CD14-positive monocyte (primary cell): ENCODE results near the gene NFKBIA. TPM values are rescaled to one million over a fixed set of nuclear protein-coding genes. Genes with fewer than 3 reads are reported as not detected.

ENCODE experiments used
- DNase-seq, 3 donors: peaks; one replicate each; pipeline ENCODE4 v3.0.0-alpha.2; 2011 to 2022
- H2AFZ ChIP-seq: 2 replicates; pipeline ENCODE4 v1.6.0; 2012; ENCODE audit warnings: mild to moderate bottlenecking, low read depth, low read length, inconsistent platforms; ENCODE audit not compliant: insufficient read depth, poor library complexity, severe bottlenecking
- H3K27ac ChIP-seq, 2 donors: 1 replicate in 1 of 2; 2 replicates in 1 of 2; pipeline ENCODE4 v1.5.1; 2012 to 2013; ENCODE audit warnings: low read length in 2 of 2, control low read depth in 1 of 2, inconsistent platforms in 1 of 2, low read depth in 1 of 2, mild to moderate bottlenecking in 1 of 2
- H3K27me3 ChIP-seq, 2 donors: one replicate each; pipeline versions ENCODE4 v1.6.0 to v1.6.1; 2011 to 2013; ENCODE audit warnings: low read length in 2 of 2; ENCODE audit not compliant: control insufficient read depth in 2 of 2, insufficient read depth in 2 of 2
- H3K36me3 ChIP-seq, 2 donors: replicated peaks in 1 of 2; 1 replicate in 1 of 2; 2 replicates in 1 of 2; pipeline versions ENCODE4 v1.5.1 to v1.6.1; 2012 to 2013; ENCODE audit warnings: low read length in 2 of 2, control low read depth in 1 of 2, inconsistent platforms in 1 of 2, mild to moderate bottlenecking in 1 of 2; ENCODE audit not compliant: insufficient read depth in 2 of 2, control insufficient read depth in 1 of 2
- H3K4me1 ChIP-seq, 2 donors: 1 replicate in 1 of 2; 2 replicates in 1 of 2; pipeline versions ENCODE4 v1.5.1 to v1.6.1; 2012 to 2013; ENCODE audit warnings: low read length in 2 of 2, control low read depth in 1 of 2, inconsistent platforms in 1 of 2, mild to moderate bottlenecking in 1 of 2, moderate library complexity in 1 of 2; ENCODE audit not compliant: insufficient read depth in 2 of 2, control insufficient read depth in 1 of 2
- H3K4me2 ChIP-seq: replicated peaks from 2 replicates; pipeline ENCODE3; 2012; ENCODE audit warnings: low read length, moderate library complexity, mild to moderate bottlenecking; ENCODE audit not compliant: poor library complexity, severe bottlenecking; ENCODE audit errors: extremely low read depth
- H3K4me3 ChIP-seq, 3 experiments: fragments of 200-600 bp in 1 of 3; sonication (generic) in 1 of 3; replicated peaks in 1 of 3; 1 replicate in 2 of 3; 2 replicates in 1 of 3; pipeline ENCODE4 v1.5.1; 2011 to 2013; ENCODE audit warnings: low read length in 3 of 3, mild to moderate bottlenecking in 3 of 3, control low read depth in 2 of 3, low read depth in 2 of 3, inconsistent platforms in 1 of 3, moderate library complexity in 1 of 3
- H3K79me2 ChIP-seq: 2 replicates; pipeline ENCODE4 v1.6.0; 2012; ENCODE audit warnings: mild to moderate bottlenecking, control low read depth, inconsistent platforms, low read length, moderate library complexity; ENCODE audit not compliant: insufficient read depth
- H3K9ac ChIP-seq: 2 replicates; pipeline ENCODE4 v1.6.0; 2017; ENCODE audit warnings: low read length, mild to moderate bottlenecking; ENCODE audit not compliant: insufficient read depth, poor library complexity, severe bottlenecking
- H3K9me3 ChIP-seq, 2 donors: replicated peaks in 1 of 2; 1 replicate in 1 of 2; 2 replicates in 1 of 2; pipeline versions ENCODE4 v1.5.1 to v1.6.1; 2012 to 2013; ENCODE audit warnings: low read length in 2 of 2, control low read depth in 1 of 2; ENCODE audit not compliant: control insufficient read depth in 1 of 2, insufficient read depth in 1 of 2
- H4K20me1 ChIP-seq: 2 replicates; pipeline ENCODE4 v1.6.0; 2012; ENCODE audit warnings: mild to moderate bottlenecking, low read length, control low read depth, moderate library complexity; ENCODE audit not compliant: insufficient read depth
- H3K27ac Mint-ChIP-seq, 7 donors: one replicate each; pipeline ENCODE4 v1.8.0; 2020; ENCODE audit warnings: mild to moderate bottlenecking in 7 of 7, mixed read lengths in 7 of 7, moderate library complexity in 6 of 7, inconsistent platforms in 2 of 7
- H3K27me3 Mint-ChIP-seq, 3 donors: one replicate each; pipeline ENCODE4 v1.8.0; 2021 to 2022; ENCODE audit warnings: low read depth in 3 of 3, mild to moderate bottlenecking in 3 of 3, mixed read lengths in 3 of 3, moderate library complexity in 3 of 3, inconsistent platforms in 1 of 3
- H3K36me3 Mint-ChIP-seq, 2 donors: one replicate each; pipeline ENCODE4 v1.8.0; 2020; ENCODE audit warnings: mixed read lengths in 2 of 2, inconsistent platforms in 1 of 2, mild to moderate bottlenecking in 1 of 2
- H3K4me1 Mint-ChIP-seq: one replicate; pipeline ENCODE4 v1.8.0; 2020; ENCODE audit warnings: mild to moderate bottlenecking, mixed read lengths
- H3K4me3 Mint-ChIP-seq, 2 donors: one replicate each; pipeline ENCODE4 v1.8.0; 2020; ENCODE audit warnings: mild to moderate bottlenecking in 2 of 2, mixed read lengths in 2 of 2, moderate library complexity in 1 of 2
- H3K9me3 Mint-ChIP-seq, 7 donors: one replicate each; pipeline ENCODE4 v1.8.0; 2020 to 2022; ENCODE audit warnings: mixed read lengths in 7 of 7, mild to moderate bottlenecking in 6 of 7, moderate library complexity in 6 of 7, inconsistent platforms in 2 of 7
- WGBS: methylation state at CpG from one replicate; pipeline ENCODE4 v1.1.5; 2013; ENCODE audit warnings: missing lambda C conversion rate; ENCODE audit not compliant: insufficient coverage; 5-methylcytosine and 5-hydroxymethylcytosine counted together
- intact Hi-C, 2 donors: fragments of 100-400 bp; cut with micrococcal nuclease; formaldehyde crosslinking; loops; one replicate each; pipeline versions ENCODE4 v1.15.0 to v1.15.1; 2023
- polyA plus RNA-seq, 3 donors: library from polyadenylated mRNA; depleted of rRNA in 1 of 3; unstranded in 2 of 3; stranded (reverse) in 1 of 3; fragments of 300-500 nt in 2 of 3; fragments of >200 nt in 1 of 3; fragmentation: Illumina TruSeq in 2 of 3; gene quantifications; 1 replicate in 2 of 3; 2 replicates in 1 of 3; pipeline ENCODE4 v1.2.3, GENCODE V29; 2012 to 2021
- TF ChIP-seq, protein P1 (sequence below): fragments of 200-600 bp; IDR thresholded peaks from one replicate; pipeline ENCODE4 v1.8.0; 2022; ENCODE audit warnings: antibody characterized with exemption, mild to moderate bottlenecking

The NFKBIA gene
- polyA plus RNA-seq, 3 donors: 868 to 4,739 (median 935) TPM

- Histone ChIP-seq H4K20me1 (no peaks in the 10 kb centered on the region), H2AFZ (no peak overlapping the region), H3K9me3 (peaks cover 0 to 5% of the 10 kb centered on the region in 2 donors), H3K36me3 (no peaks in the 10 kb centered on the region), H3K4me1 (no peaks in the 10 kb centered on the region), H3K9ac (no peak overlapping the region), H3K4me2 (no peak overlapping the region), H3K27ac (no peak overlapping the region), H3K27me3 (no peaks in the 10 kb centered on the region), H3K79me2 (no peaks in the 10 kb centered on the region), H3K4me3 (no peak overlapping the region)
- WGBS: 100% methylated on average over 2 of the region's 7 CpGs
- DNase-seq: no peak
- Mint-ChIP-seq H3K4me1 (peaks cover 14% of the 10 kb centered on the region), H3K4me3 (no peak overlapping the region), H3K27ac (no peak overlapping the region), H3K9me3 (peaks cover 0 to 5% (median 0%) of the 10 kb centered on the region in 7 donors), H3K27me3 (peaks cover 0 to 6% (median 1%) of the 10 kb centered on the region in 3 donors), H3K36me3 (no peaks in the 10 kb centered on the region)
- TF ChIP-seq, protein P1, sequence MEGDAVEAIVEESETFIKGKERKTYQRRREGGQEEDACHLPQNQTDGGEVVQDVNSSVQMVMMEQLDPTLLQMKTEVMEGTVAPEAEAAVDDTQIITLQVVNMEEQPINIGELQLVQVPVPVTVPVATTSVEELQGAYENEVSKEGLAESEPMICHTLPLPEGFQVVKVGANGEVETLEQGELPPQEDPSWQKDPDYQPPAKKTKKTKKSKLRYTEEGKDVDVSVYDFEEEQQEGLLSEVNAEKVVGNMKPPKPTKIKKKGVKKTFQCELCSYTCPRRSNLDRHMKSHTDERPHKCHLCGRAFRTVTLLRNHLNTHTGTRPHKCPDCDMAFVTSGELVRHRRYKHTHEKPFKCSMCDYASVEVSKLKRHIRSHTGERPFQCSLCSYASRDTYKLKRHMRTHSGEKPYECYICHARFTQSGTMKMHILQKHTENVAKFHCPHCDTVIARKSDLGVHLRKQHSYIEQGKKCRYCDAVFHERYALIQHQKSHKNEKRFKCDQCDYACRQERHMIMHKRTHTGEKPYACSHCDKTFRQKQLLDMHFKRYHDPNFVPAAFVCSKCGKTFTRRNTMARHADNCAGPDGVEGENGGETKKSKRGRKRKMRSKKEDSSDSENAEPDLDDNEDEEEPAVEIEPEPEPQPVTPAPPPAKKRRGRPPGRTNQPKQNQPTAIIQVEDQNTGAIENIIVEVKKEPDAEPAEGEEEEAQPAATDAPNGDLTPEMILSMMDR: no peak
- intact Hi-C loops: no loop called here
Observed at GRCh38 chr14:35420036-35420811, 15.7 kb upstream of the NFKBIA start.

DNA sequence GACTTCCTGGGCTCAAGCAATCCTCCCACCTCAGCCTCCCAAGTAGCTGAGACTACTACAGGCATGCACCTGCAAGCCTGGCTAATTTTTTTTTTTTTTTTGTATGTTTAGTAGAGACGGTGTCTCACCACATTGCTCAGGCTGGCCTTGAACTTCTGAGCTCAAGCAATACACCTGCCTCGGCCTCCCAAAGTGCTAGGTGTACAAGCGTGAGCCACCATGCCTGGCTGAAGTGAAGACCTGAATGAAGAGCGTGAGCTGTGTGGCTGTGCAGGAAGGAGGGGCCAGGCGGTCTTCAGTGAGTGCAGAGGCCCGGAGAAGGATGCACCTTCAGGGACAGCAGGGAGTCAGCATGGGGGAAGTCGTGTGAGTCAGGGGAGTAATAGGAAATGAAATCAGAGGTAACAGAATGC lies 14.9 kb upstream of the NFKBIA start:
- H3K4me2 ChIP-seq: no peak overlapping the region
- H3K27ac Mint-ChIP-seq: peak overlapping the region in 1 of 7 donors; percentile 31

More for the DNA sequence above, 14.9 kb upstream of the NFKBIA start:
- Histone ChIP-seq H3K4me1 (no peaks in the 10 kb centered on the region), H3K79me2 (no peaks in the 10 kb centered on the region), H3K4me3 (no peak overlapping the region), H3K36me3 (no peaks in the 10 kb centered on the region), H2AFZ (no peak overlapping the region), H3K27me3 (no peaks in the 10 kb centered on the region), H3K9me3 (peaks cover 0 to 5% of the 10 kb centered on the region in 2 donors), H3K27ac (no peak overlapping the region), H4K20me1 (no peaks in the 10 kb centered on the region), H3K9ac (no peak overlapping the region)
- Mint-ChIP-seq H3K27me3 (peaks cover 0 to 7% (median 1%) of the 10 kb centered on the region in 3 donors), H3K9me3 (peaks cover 0 to 5% (median 0%) of the 10 kb centered on the region in 7 donors), H3K4me1 (peaks cover 14% of the 10 kb centered on the region), H3K36me3 (no peaks in the 10 kb centered on the region), H3K4me3 (no peak overlapping the region)
- intact Hi-C loops: loop anchor here (5.0 to 10.0 kb wide), 2 partner anchors 277 to 435 kb away; partner anchors contain the start of gene SRP54 (in 1 of the 2)
- DNase-seq: no peak
- TF ChIP-seq, protein P1: no peak
- WGBS: 97% methylated on average over 3 of the region's 7 CpGs
